ENCODE data around the gene ZNF587B. TPM values are rescaled to one million over a fixed set of nuclear protein-coding genes. Genes with fewer than 3 reads are reported as not detected.

ZNF587B gene
- total and polyA plus RNA-seq, 3 experiments from 2014 or later: 1.4 to 25.4 (median 24.8) TPM

DNA sequence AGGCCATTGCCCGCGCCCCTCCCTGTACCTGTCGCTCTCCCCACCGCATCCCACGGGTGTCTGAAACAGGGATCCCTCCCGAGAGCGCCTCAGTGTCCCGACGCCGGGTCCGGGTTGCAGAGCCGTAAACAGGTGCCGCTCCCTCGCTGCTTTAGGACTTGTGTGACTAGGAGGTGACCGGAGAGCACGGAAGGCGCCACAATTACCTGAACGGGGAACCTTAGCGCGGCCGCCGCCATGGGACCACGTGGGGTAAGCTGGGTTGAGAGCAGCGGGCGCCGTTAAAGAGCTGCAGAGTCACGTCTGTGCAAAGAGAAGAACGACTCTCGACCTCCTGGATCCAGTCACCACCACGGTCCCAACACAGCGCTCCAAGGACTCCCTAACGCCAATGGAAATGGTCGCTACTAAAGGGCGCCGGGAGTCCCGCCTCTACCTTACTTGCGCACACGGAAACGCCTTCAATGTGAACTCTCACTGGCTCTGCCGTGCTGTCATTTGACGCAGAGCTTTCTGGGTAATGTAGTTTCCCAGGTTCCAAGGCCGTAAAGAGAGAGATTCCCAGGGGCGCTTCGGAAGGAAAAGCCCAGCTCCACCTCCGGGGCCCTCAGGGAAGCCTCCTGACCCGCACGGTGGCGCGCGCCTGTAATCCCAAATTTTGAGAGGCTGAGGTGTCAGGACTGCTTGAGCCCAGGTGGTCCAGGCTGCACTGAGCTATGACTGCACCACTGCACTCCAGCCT is 15.4 kb upstream of the ZNF587B start, which contains the start of gene ZNF552:
Gene ZNF552, minus strand, starts transcription at position 409 of the 742 bp plus-strand sequence. Its CDS starts 170 bp downstream, at position 239.
- H3K27ac ChIP-seq (ENCODE audit: low read depth, low read length): peak within 1 kb of the TSS; percentile 78
- Mint-ChIP-seq H3K9me3 (no peaks in the 10 kb centered on the region), H3K4me3 (peak within 1 kb of the TSS; percentile 94 to 98 (median 96)), H3K36me3 (peaks cover 4 to 32% (median 8%) of the 10 kb centered on the region in 3 donors), H3K27ac (peak within 1 kb of the TSS; percentile 87 to 98 (median 95)), H3K27me3 (peaks cover 0 to 1% of the 10 kb centered on the region in 2 donors), H3K4me1 (peaks cover 39 to 58% (median 43%) of the 10 kb centered on the region in 3 donors)
- no peaks in the 10 kb centered on the region for H3K9me3 ChIP-seq (ENCODE audit: low read length)
- H3K36me3 ChIP-seq (ENCODE audit: insufficient read depth, low read length): no peaks in the 10 kb centered on the region
- ChIA-PET CTCF (no interaction called here), POLR2A (interaction anchor here (0.6 to 1.4 kb wide), 5 partner anchors 29 to 133 kb away, joined by 3 to 6 read pairs (median 4); partner anchors contain the start of genes ZNF154, ZNF417, ZNF551 and ZNF586)
- peak; percentile 68 to 84 (median 75) for DNase-seq
- peaks cover 27% of the 10 kb centered on the region for H3K4me1 ChIP-seq (ENCODE audit: insufficient read depth, low read length)
- no peaks in the 10 kb centered on the region for H3K27me3 ChIP-seq (ENCODE audit: insufficient read depth, low read length, poor library complexity, severe bottlenecking)
- H3K4me3 ChIP-seq (ENCODE audit: low read length): peak within 1 kb of the TSS; percentile 91

DNA sequence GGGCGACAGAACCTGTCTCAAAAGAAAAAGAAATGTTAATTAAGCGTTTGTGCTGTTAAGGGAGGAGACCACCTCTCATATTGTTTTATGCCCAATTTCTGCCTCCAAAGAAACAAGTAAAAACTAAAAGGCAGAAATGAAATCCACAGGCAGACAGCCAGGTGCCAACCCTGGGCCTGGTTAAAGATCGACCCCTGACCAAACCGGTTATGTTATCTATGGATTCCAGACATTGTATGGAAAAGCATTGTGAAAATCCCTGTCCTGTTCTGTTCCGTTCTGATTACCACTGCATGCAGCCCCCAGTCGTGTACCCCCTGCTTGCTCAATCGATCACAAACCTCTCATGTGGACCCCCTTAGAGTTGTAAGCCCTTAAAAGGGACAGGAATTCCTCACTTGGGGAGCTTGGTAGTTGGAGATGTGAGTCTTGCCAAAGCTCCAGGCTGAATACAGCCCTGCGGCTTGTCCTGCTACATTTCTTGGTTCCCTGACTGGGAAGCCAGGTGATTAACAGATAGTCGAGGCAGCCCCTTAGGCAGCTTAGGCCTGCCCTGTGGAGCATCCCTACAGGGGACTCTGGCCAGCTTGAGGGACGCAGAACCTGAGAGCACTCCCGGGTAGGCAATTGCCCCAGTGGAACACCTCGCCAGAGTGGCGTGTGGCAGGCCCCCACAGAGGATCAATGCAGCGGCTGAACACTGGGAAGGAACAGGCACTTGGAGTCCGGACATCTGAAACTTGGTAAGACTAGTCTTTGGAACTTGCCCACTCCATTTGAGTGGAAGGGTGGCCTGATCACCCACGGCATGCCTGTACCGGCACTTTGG is 14.6 kb upstream of the ZNF587B start:
- Mint-ChIP-seq H3K27me3 (peaks cover 0 to 1% of the 10 kb centered on the region in 2 donors), H3K4me3 (peak overlapping the region; percentile 94 to 98 (median 96)), H3K4me1 (peaks cover 47 to 58% (median 51%) of the 10 kb centered on the region in 3 donors), H3K36me3 (peaks cover 4 to 30% (median 4%) of the 10 kb centered on the region in 3 donors), H3K9me3 (no peaks in the 10 kb centered on the region), H3K27ac (peak overlapping the region; percentile 87 to 98 (median 95))
- peaks cover 33% of the 10 kb centered on the region for H3K4me1 ChIP-seq (ENCODE audit: insufficient read depth, low read length)
- CTCF ChIA-PET: no interaction called here
- POLR2A ChIA-PET: interaction anchor here (0.9 to 1.4 kb wide), 4 partner anchors 46 to 134 kb away, joined by 3 to 6 read pairs (median 4); partner anchors contain the start of genes ZNF154, ZNF417, ZNF551 and ZNF586
- H3K27me3 ChIP-seq (ENCODE audit: insufficient read depth, low read length, poor library complexity, severe bottlenecking): no peaks in the 10 kb centered on the region
- no peaks in the 10 kb centered on the region for H3K36me3 ChIP-seq (ENCODE audit: insufficient read depth, low read length)
- DNase-seq: no peak
- H3K9me3 ChIP-seq (ENCODE audit: low read length): no peaks in the 10 kb centered on the region
- peak overlapping the region; percentile 91 for H3K4me3 ChIP-seq (ENCODE audit: low read length)
- H3K27ac ChIP-seq (ENCODE audit: low read depth, low read length): peak overlapping the region; percentile 78

DNA sequence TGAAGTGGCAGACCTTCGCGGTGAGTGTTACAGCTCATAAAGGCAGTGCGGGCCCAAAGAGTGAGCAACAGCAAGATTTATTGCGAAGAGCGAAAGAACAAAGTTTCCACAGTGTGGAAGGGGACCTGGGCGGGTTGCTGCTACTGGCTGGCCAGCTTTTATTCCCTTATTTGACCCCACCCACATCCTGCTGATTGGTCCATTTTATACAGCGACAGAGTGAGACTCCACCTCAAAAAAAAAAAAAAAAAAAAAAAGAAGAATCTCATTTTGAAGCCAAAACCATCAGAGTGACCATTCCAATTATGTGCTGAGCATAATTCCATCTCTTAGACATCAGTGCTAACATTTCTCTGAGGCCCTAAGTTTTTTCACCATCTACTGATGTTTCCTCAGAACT is 13.4 kb upstream of the ZNF587B start:
- Histone ChIP-seq H3K36me3 (ENCODE audit: insufficient read depth, low read length) (no peaks in the 10 kb centered on the region), H3K27ac (ENCODE audit: low read depth, low read length) (no peak overlapping the region), H3K9me3 (ENCODE audit: low read length) (no peaks in the 10 kb centered on the region), H3K27me3 (ENCODE audit: insufficient read depth, low read length, poor library complexity, severe bottlenecking) (no peaks in the 10 kb centered on the region), H3K4me3 (ENCODE audit: low read length) (no peak overlapping the region), H3K4me1 (ENCODE audit: insufficient read depth, low read length) (peaks cover 37% of the 10 kb centered on the region)
- ChIA-PET CTCF (no interaction called here), POLR2A (no interaction called here)
- Mint-ChIP-seq H3K27me3 (peaks cover 0 to 1% of the 10 kb centered on the region in 2 donors), H3K9me3 (no peaks in the 10 kb centered on the region), H3K4me3 (peak overlapping the region in 3 of 7 donors; percentile 16 to 97 (median 58)), H3K36me3 (peaks cover 4 to 32% (median 4%) of the 10 kb centered on the region in 3 donors), H3K27ac (peak overlapping the region in 2 of 8 donors; percentile 45 to 55), H3K4me1 (peaks cover 55 to 66% (median 63%) of the 10 kb centered on the region in 3 donors)
- no peak for DNase-seq

DNA sequence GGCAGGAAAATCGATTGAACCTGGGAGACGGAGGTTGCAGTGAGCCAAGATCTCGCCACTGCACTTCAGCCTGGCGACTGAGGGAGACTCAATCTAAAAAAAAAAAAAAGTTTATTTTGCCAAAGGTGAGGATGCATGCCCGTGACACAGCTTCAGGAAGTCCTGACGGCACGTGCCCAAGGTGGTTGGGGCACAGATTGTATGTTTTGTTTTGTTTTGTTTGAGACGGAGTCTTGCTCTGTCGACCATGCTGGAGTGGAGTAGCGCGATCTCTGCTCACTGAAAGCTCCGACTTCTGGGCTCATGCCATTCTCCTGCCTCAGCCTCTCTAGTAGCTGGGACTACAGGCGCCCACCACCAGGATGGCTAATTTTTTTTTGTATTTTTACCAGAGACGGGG is 12.1 kb upstream of the ZNF587B start:
- Histone ChIP-seq H3K36me3 (ENCODE audit: insufficient read depth, low read length) (no peaks in the 10 kb centered on the region), H3K9me3 (ENCODE audit: low read length) (no peaks in the 10 kb centered on the region), H3K4me3 (ENCODE audit: low read length) (no peak overlapping the region), H3K27ac (ENCODE audit: low read depth, low read length) (no peak overlapping the region), H3K27me3 (ENCODE audit: insufficient read depth, low read length, poor library complexity, severe bottlenecking) (no peaks in the 10 kb centered on the region), H3K4me1 (ENCODE audit: insufficient read depth, low read length) (peaks cover 28% of the 10 kb centered on the region)
- DNase-seq: no peak
- peaks cover 0 to 1% of the 10 kb centered on the region in 2 donors for H3K27me3 Mint-ChIP-seq
- H3K36me3 Mint-ChIP-seq: peaks cover 0 to 34% (median 0%) of the 10 kb centered on the region in 3 donors
- ChIA-PET POLR2A (no interaction called here), CTCF (interaction anchor here (1.2 kb wide), 1 partner anchor 410 kb away, joined by 3 read pairs; no protein-coding TSS in a partner anchor)
- peaks cover 56 to 66% (median 65%) of the 10 kb centered on the region in 3 donors for H3K4me1 Mint-ChIP-seq
- H3K9me3 Mint-ChIP-seq: no peaks in the 10 kb centered on the region
- H3K27ac Mint-ChIP-seq: peak overlapping the region in 1 of 8 donors; percentile 85
- peak overlapping the region in 5 of 7 donors; percentile 27 to 93 (median 64) for H3K4me3 Mint-ChIP-seq

DNA sequence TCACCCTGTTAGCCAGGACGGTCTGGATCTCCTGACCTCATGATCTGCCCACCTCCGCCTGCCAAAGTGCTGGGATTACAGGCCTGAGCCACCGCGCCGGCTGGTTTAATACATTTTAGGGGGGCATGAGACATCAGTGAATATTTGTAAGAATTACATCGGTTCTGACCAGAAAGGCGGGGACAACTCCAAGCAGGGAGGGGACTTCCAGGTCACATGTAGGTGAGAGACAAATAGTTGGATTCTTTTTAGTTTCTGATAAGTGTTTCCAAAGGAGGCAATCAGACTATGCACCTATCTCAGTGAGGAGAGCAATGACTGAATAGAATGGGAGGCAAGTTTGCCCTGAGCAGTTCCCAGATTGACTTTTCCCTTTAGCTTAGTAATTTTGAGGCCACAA is 11.7 kb upstream of the ZNF587B start:
- Histone ChIP-seq H3K9me3 (ENCODE audit: low read length) (no peaks in the 10 kb centered on the region), H3K4me3 (ENCODE audit: low read length) (no peak overlapping the region), H3K4me1 (ENCODE audit: insufficient read depth, low read length) (peaks cover 24% of the 10 kb centered on the region), H3K27me3 (ENCODE audit: insufficient read depth, low read length, poor library complexity, severe bottlenecking) (no peaks in the 10 kb centered on the region), H3K27ac (ENCODE audit: low read depth, low read length) (no peak overlapping the region), H3K36me3 (ENCODE audit: insufficient read depth, low read length) (no peaks in the 10 kb centered on the region)
- Mint-ChIP-seq H3K4me3 (peak overlapping the region; percentile 56 to 98 (median 75)), H3K9me3 (no peaks in the 10 kb centered on the region), H3K27me3 (peaks cover 0 to 1% of the 10 kb centered on the region in 2 donors), H3K27ac (peak overlapping the region in 6 of 8 donors; percentile 43 to 99 (median 84)), H3K4me1 (peaks cover 56 to 66% (median 65%) of the 10 kb centered on the region in 3 donors), H3K36me3 (peaks cover 0 to 37% (median 0%) of the 10 kb centered on the region in 3 donors)
- ChIA-PET POLR2A (interaction anchor here (0.6 kb wide), 1 partner anchor 203 kb away, joined by 3 read pairs; no protein-coding TSS in a partner anchor), CTCF (interaction anchor here (0.7 to 1.6 kb wide), 4 partner anchors 71 to 410 kb away, joined by 3 to 4 read pairs (median 3); partner anchors contain the start of genes ZNF416 and ZNF417)
- no peak for DNase-seq

DNA sequence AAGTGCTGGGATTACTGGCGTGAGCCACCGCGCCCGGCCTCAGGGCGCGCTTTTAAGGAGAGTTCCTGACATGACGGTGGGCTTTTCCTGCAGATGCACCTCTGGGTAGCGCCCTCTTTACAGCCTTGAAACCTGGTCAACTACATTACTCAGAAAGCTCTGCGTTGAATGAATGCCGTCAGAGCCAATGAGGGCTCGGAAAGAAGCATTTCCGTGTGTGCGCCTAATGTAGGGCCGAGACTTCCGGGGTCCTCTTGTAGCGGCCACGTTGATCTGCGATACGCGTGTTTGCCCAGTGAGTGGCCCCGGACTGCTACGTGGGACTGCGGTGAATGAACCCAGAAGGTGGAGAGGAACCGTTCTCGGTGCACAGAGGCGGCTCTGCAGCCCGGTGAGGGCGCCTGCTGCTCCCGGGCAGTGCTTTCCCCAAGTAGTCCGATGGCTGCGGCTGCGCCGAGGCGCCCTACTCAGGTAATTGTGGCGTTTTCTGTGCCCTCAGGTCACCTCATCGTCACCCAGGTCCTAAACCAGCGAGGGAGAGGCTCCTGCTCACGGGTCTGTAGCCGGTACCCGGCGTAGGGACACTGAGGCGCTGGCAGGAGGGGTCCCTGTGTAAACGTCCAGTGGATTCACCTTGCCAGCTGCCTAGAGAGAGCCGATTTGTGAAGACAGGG is 10.5 kb upstream of the ZNF587B start:
- Histone ChIP-seq H3K4me1 (ENCODE audit: insufficient read depth, low read length) (peaks cover 16% of the 10 kb centered on the region), H3K9me3 (ENCODE audit: low read length) (no peaks in the 10 kb centered on the region), H3K36me3 (ENCODE audit: insufficient read depth, low read length) (no peaks in the 10 kb centered on the region), H3K27ac (ENCODE audit: low read depth, low read length) (peak overlapping the region; percentile 99), H3K27me3 (ENCODE audit: insufficient read depth, low read length, poor library complexity, severe bottlenecking) (no peaks in the 10 kb centered on the region), H3K4me3 (ENCODE audit: low read length) (peak overlapping the region; percentile 100)
- H3K4me1 Mint-ChIP-seq: peaks cover 54 to 69% (median 67%) of the 10 kb centered on the region in 3 donors
- peaks cover 0 to 1% of the 10 kb centered on the region in 2 donors for H3K27me3 Mint-ChIP-seq
- CTCF ChIA-PET: interaction anchor here (1.2 to 1.6 kb wide), 3 partner anchors 8 to 138 kb away, joined by 3 to 5 read pairs (median 3); partner anchors contain the start of gene ZNF551
- peaks cover 0 to 39% (median 2%) of the 10 kb centered on the region in 3 donors for H3K36me3 Mint-ChIP-seq
- H3K27ac Mint-ChIP-seq: peak overlapping the region; percentile 85 to 99 (median 98)
- peak; percentile 72 to 88 (median 82) for DNase-seq
- H3K4me3 Mint-ChIP-seq: peak overlapping the region; percentile 93 to 99 (median 98)
- no peaks in the 10 kb centered on the region for H3K9me3 Mint-ChIP-seq
- POLR2A ChIA-PET: interaction anchor here (0.7 to 1.7 kb wide), 7 partner anchors 30 to 540 kb away, joined by 3 to 5 read pairs (median 4); partner anchors contain the start of genes ZNF154, ZNF329, ZNF460 and ZNF586

DNA sequence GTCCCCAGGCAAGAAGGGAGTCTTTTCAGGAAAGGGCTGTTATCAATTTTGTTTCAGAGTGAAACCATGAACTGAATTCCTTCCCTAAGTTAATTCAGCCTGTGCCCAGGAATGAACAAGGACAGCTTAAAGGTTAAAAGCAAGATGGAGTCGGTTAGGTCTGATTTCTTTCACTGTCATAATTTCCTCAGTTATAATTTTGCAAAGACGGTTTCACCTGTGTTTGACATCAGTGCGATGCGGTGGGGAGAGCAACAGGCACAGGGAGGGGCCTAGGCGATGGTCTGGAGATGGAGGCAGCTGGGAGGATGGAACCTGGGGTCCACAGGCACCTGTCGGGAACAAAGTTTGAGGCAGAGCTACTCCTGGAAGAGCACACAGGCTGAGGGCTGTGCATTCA is 9.5 kb upstream of the ZNF587B start:
- peak overlapping the region; percentile 99 for H3K27ac ChIP-seq (ENCODE audit: low read depth, low read length)
- Mint-ChIP-seq H3K27me3 (peaks cover 0 to 1% of the 10 kb centered on the region in 2 donors), H3K27ac (peak overlapping the region; percentile 85 to 99 (median 98)), H3K4me1 (peaks cover 47 to 62% (median 61%) of the 10 kb centered on the region in 3 donors), H3K4me3 (peak overlapping the region; percentile 93 to 99 (median 98)), H3K36me3 (peaks cover 0 to 41% (median 2%) of the 10 kb centered on the region in 3 donors), H3K9me3 (no peaks in the 10 kb centered on the region)
- H3K27me3 ChIP-seq (ENCODE audit: insufficient read depth, low read length, poor library complexity, severe bottlenecking): no peaks in the 10 kb centered on the region
- H3K4me3 ChIP-seq (ENCODE audit: low read length): peak overlapping the region; percentile 100
- CTCF ChIA-PET: interaction anchor here (1.2 kb wide), 1 partner anchor 7 kb away, joined by 3 read pairs; no protein-coding TSS in a partner anchor
- no peaks in the 10 kb centered on the region for H3K9me3 ChIP-seq (ENCODE audit: low read length)
- POLR2A ChIA-PET: interaction anchor here (0.8 kb wide), 1 partner anchor 330 kb away, joined by 4 read pairs; the partner anchor contains the start of gene ZNF329
- no peak for DNase-seq
- H3K36me3 ChIP-seq (ENCODE audit: insufficient read depth, low read length): no peaks in the 10 kb centered on the region
- H3K4me1 ChIP-seq (ENCODE audit: insufficient read depth, low read length): peaks cover 10% of the 10 kb centered on the region
